ENCODE measurements around the gene TRIM7. TPM values are rescaled to one million over a fixed set of nuclear protein-coding genes. Genes with fewer than 3 reads are reported as not detected.
"Not testable (repeated sequence)": the region's sequence is repeated elsewhere in the genome, so short reads cannot be mapped to it uniquely, and the experiment has no call there.

Gene TRIM7
- total RNA-seq, 1 donor from 2014 or later = 16.9 TPM

- DNase-seq (ENCODE audit: low read depth, low spot score) = no peak
These were observed 28.2 kb upstream of the TRIM7 start for GRCh38 chr5:181233088-181233800.

GRCh38 chr5:181232593-181232992 is 27.6 kb upstream of the TRIM7 start:
- DNase-seq (ENCODE audit: low read depth, low spot score) = no peak

GRCh38 chr5:181231432-181231831 is 26.4 kb upstream of the TRIM7 start:
- DNase-seq (ENCODE audit: low read depth, low spot score) = no peak

- DNase-seq (ENCODE audit: low read depth, low spot score) = no peak
These were observed 25.6 kb upstream of the TRIM7 start for GRCh38 chr5:181230551-181230950.

- DNase-seq (ENCODE audit: low read depth, low spot score) = no peak
These were observed 25.0 kb upstream of the TRIM7 start for GRCh38 chr5:181229996-181230395.

- no peak for DNase-seq (ENCODE audit: low read depth, low spot score)
These were observed 19.6 kb upstream of the TRIM7 start for GRCh38 chr5:181224390-181225229.

- DNase-seq (ENCODE audit: low read depth, low spot score) = no peak
These were observed 18.9 kb upstream of the TRIM7 start for GRCh38 chr5:181223729-181224389.

GRCh38 chr5:181223058-181223728 is 18.2 kb upstream of the TRIM7 start, which contains the start of gene TRIM41:
Gene TRIM41, plus strand, starts transcription at chr5:181223281. Its CDS starts 719 bp downstream, at chr5:181224000.
- DNase-seq (ENCODE audit: low read depth, low spot score) = peak; percentile 96

- no peak for DNase-seq (ENCODE audit: low read depth, low spot score)
These were observed 17.6 kb upstream of the TRIM7 start for GRCh38 chr5:181222630-181223057.

GRCh38 chr5:181221792-181222629 is 17.0 kb upstream of the TRIM7 start:
- DNase-seq (ENCODE audit: low read depth, low spot score) = peak; percentile 71

GRCh38 chr5:181221105-181221791 is 16.3 kb upstream of the TRIM7 start:
- DNase-seq (ENCODE audit: low read depth, low spot score) = no peak

GRCh38 chr5:181220178-181220515 is 15.2 kb upstream of the TRIM7 start:
- DNase-seq (ENCODE audit: low read depth, low spot score) = no peak

GRCh38 chr5:181219262-181220177 is 14.5 kb upstream of the TRIM7 start:
- DNase-seq (ENCODE audit: low read depth, low spot score) = no peak

- DNase-seq (ENCODE audit: low read depth, low spot score) = no peak
These were observed 13.8 kb upstream of the TRIM7 start for GRCh38 chr5:181218795-181219124.

- DNase-seq (ENCODE audit: low read depth, low spot score) = no peak
These were observed 12.7 kb upstream of the TRIM7 start for GRCh38 chr5:181217803-181218062.

- no peak for DNase-seq (ENCODE audit: low read depth, low spot score)
These were observed 12.3 kb upstream of the TRIM7 start for GRCh38 chr5:181217111-181217802.

GRCh38 chr5:181215997-181216989 is 11.3 kb upstream of the TRIM7 start:
- DNase-seq (ENCODE audit: low read depth, low spot score) = no peak

- not testable (repeated sequence) for DNase-seq (ENCODE audit: low read depth, low spot score)
These were observed 9.3 kb upstream of the TRIM7 start for GRCh38 chr5:181214249-181214648.

Data from pulmonary artery endothelial cell (primary cell).